ENCODE results near the gene USE1.
A peak's percentile ranks its signal among the peaks of the same experiment; 100 is the strongest.

Gene USE1

GRCh38 chr19:17244618-17245534 lies 29.7 kb downstream of the USE1 start:
- H3K36me3 ChIP-seq: no peaks in the 10 kb centered on the region
- no peak overlapping the region for H3K27ac ChIP-seq
- peak overlapping the region; percentile 53 to 63 for H3K4me3 ChIP-seq (ENCODE audit: low read depth in 1 of 2, low read length in 1 of 2)
- peaks cover 48% of the 10 kb centered on the region for H3K27me3 ChIP-seq
- TF ChIP-seq, protein P1, sequence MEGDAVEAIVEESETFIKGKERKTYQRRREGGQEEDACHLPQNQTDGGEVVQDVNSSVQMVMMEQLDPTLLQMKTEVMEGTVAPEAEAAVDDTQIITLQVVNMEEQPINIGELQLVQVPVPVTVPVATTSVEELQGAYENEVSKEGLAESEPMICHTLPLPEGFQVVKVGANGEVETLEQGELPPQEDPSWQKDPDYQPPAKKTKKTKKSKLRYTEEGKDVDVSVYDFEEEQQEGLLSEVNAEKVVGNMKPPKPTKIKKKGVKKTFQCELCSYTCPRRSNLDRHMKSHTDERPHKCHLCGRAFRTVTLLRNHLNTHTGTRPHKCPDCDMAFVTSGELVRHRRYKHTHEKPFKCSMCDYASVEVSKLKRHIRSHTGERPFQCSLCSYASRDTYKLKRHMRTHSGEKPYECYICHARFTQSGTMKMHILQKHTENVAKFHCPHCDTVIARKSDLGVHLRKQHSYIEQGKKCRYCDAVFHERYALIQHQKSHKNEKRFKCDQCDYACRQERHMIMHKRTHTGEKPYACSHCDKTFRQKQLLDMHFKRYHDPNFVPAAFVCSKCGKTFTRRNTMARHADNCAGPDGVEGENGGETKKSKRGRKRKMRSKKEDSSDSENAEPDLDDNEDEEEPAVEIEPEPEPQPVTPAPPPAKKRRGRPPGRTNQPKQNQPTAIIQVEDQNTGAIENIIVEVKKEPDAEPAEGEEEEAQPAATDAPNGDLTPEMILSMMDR (IDR thresholded peaks at IDR 0.05): no peak
- no peaks in the 10 kb centered on the region for H3K9me3 ChIP-seq
- peaks cover 13% of the 10 kb centered on the region in 2 experiments for H3K4me1 ChIP-seq (ENCODE audit: control insufficient read depth in 1 of 2, insufficient read depth in 1 of 2, low read depth in 1 of 2, low read length in 1 of 2)

DNA sequence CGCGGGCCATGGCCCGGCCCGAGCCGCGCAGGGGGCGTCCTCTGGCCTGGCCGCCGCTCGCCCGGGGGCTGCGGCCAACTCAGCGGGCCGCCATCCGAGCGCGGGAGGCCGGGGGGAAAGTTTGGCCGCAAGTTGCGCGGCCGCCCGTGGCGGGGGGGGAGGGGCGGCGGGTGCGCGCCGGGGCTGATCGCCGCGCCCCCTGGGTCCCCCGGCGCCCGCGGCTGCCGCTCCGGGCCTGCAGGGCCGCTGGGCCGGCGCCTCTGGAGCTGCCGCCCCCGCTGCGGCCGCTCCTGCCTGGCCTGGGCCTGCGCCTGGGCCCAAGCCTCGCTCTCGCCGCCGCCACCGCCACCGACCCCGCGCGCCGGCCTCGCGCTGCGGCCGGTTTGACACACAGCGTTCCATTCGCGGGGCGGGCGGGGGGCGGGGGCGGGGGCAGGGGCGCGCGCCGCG lies 30.4 kb downstream of the USE1 start, which contains the start of gene NR2F6:
Gene NR2F6, minus strand, starts transcription at position 385 of the 450 bp plus-strand sequence. CDS start 699 bp downstream, outside the sequence.
- TF ChIP-seq, protein P1 (IDR thresholded peaks at IDR 0.05): no peak
- Histone ChIP-seq H3K4me1 (ENCODE audit: control insufficient read depth in 1 of 2, insufficient read depth in 1 of 2, low read depth in 1 of 2, low read length in 1 of 2) (peaks cover 13% of the 10 kb centered on the region in 2 experiments), H3K4me3 (ENCODE audit: low read depth in 1 of 2, low read length in 1 of 2) (peak within 1 kb of the TSS; percentile 63 to 75), H3K27me3 (peaks cover 48% of the 10 kb centered on the region), H3K9me3 (no peaks in the 10 kb centered on the region), H3K27ac (peak within 1 kb of the TSS; percentile 56), H3K36me3 (no peaks in the 10 kb centered on the region)

DNA sequence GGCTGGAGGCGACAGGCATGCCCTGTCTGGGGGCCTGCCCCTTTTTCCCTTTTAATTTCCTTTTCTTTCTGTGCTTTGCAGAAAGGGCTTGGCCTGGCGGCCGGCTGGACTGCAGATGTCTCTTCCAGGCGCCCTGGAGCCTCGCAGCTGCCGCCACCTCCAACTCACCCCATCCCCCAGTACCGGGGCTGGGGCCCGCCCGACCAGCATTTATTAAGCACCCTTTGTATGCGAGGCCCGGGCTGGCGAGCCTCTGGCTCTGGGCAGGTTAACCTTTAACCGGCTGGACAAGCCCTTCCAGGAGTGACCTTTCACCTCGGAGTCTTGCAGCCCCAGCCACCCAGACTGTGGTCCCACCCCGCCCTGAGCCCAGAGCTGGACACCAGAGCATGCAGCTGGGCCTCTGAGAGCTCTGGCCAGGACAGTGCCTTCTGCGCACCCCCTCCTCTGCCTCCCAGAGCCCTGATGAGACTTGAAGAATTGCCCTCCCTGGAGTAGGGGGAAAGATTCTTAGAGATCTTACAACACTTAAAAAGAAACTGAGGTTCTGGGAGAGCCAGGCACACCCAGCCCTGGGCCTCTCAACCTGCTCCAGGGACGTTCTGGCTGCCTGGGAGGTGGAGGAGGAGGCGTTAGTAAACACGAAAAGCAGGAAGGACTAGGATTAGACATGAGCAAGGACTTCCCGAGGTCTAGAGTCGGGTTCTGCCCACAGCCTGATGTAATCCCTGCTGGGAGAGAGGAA lies 31.7 kb downstream of the USE1 start:
- Histone ChIP-seq H3K36me3 (no peaks in the 10 kb centered on the region), H3K4me3 (ENCODE audit: low read depth in 1 of 2, low read length in 1 of 2) (peak overlapping the region; percentile 63 to 75), H3K27ac (peak overlapping the region; percentile 56), H3K27me3 (peaks cover 48% of the 10 kb centered on the region), H3K9me3 (no peaks in the 10 kb centered on the region), H3K4me1 (ENCODE audit: control insufficient read depth in 1 of 2, insufficient read depth in 1 of 2, low read depth in 1 of 2, low read length in 1 of 2) (peaks cover 13% of the 10 kb centered on the region in 2 experiments)
- TF ChIP-seq, protein P1 (IDR thresholded peaks at IDR 0.05): no peak

- H3K36me3 ChIP-seq: no peaks in the 10 kb centered on the region
- peaks cover 46% of the 10 kb centered on the region for H3K27me3 ChIP-seq
- no peak overlapping the region for H3K4me3 ChIP-seq (ENCODE audit: low read depth in 1 of 2, low read length in 1 of 2)
- no peak overlapping the region for H3K27ac ChIP-seq
- H3K9me3 ChIP-seq: no peaks in the 10 kb centered on the region
- TF ChIP-seq, protein P1 (IDR thresholded peaks at IDR 0.05): no peak
- H3K4me1 ChIP-seq (ENCODE audit: control insufficient read depth in 1 of 2, insufficient read depth in 1 of 2, low read depth in 1 of 2, low read length in 1 of 2): peaks cover 13% of the 10 kb centered on the region in 2 experiments
These were observed 33.0 kb downstream of the USE1 start for GRCh38 chr19:17248011-17248776.
